ENCODE data around the gene DTWD1.
"Not testable (repeated sequence)": the region's sequence is repeated elsewhere in the genome, so short reads cannot be mapped to it uniquely, and the experiment has no call there.

The DTWD1 gene

GRCh38 chr15:49610157-49610918 is 10.5 kb upstream of the DTWD1 start:
- DNase-seq (ENCODE audit: low read depth): peak; percentile 38
- no peak for TF ChIP-seq CTCF (conservative IDR thresholded peaks at IDR 0.05; ENCODE audit: low read length)
- no peak overlapping the region for H3K4me3 ChIP-seq (ENCODE audit: low read length)

GRCh38 chr15:49612240-49612639 is 8.6 kb upstream of the DTWD1 start:
- not testable (repeated sequence) for H3K4me3 ChIP-seq (ENCODE audit: low read length); DNase-seq (ENCODE audit: low read depth)

GRCh38 chr15:49619226-49619625 is 1.6 kb upstream of the DTWD1 start:
- TF ChIP-seq CTCF (conservative IDR thresholded peaks at IDR 0.05; ENCODE audit: low read length): no peak
- H3K4me3 ChIP-seq (ENCODE audit: low read length): no peak overlapping the region
- DNase-seq (ENCODE audit: low read depth): no peak

- peak; percentile 33 for TF ChIP-seq CTCF (conservative IDR thresholded peaks at IDR 0.05; ENCODE audit: low read length)
- DNase-seq (ENCODE audit: low read depth): peak; percentile 67
- H3K4me3 ChIP-seq (ENCODE audit: low read length): peak overlapping the region; percentile 55
Measured at GRCh38 chr15:49620199-49620598, 649 bp upstream of the DTWD1 start.

- DNase-seq (ENCODE audit: low read depth): peak; percentile 23
- peak overlapping the region; percentile 80 for H3K4me3 ChIP-seq (ENCODE audit: low read length)
- no peak for TF ChIP-seq CTCF (conservative IDR thresholded peaks at IDR 0.05; ENCODE audit: low read length)
Measured at GRCh38 chr15:49621401-49621811, 558 bp downstream of the DTWD1 start.

- DNase-seq (ENCODE audit: low read depth): peak; percentile 47
- peak overlapping the region; percentile 80 for H3K4me3 ChIP-seq (ENCODE audit: low read length)
- TF ChIP-seq CTCF (conservative IDR thresholded peaks at IDR 0.05; ENCODE audit: low read length): no peak
Measured at GRCh38 chr15:49621887-49622286, 1.0 kb downstream of the DTWD1 start.

- peak; percentile 48 for DNase-seq (ENCODE audit: low read depth)
- TF ChIP-seq CTCF (conservative IDR thresholded peaks at IDR 0.05; ENCODE audit: low read length): peak; percentile 42
- H3K4me3 ChIP-seq (ENCODE audit: low read length): peak overlapping the region; percentile 80
Measured at GRCh38 chr15:49622561-49622960, 1.7 kb downstream of the DTWD1 start.
